Common myeloid progenitor, CD34-positive (primary cell): ENCODE measurements around the gene RASA1.
A peak's percentile ranks its signal among the peaks of the same experiment; 100 is the strongest.

Experiments
- CTCF ChIA-PET: fragments of 350-600 bp; sonication (Branson Sonifier 250); formaldehyde crosslinking; loops from one replicate; lab custom pipeline; 2021; ENCODE audit warnings: antibody characterized with exemption; lab: Charles Lee
- POLR2A ChIA-PET: fragments of 350-600 bp; sonication (Branson Sonifier 250); formaldehyde crosslinking; loops from one replicate; lab custom pipeline; 2021; ENCODE audit warnings: antibody characterized with exemption; lab: Charles Lee
- DNase-seq, 3 donors: peaks; one replicate each; pipeline versions ENCODE4 v3.0.0 to v3.0.0-alpha.2; 2013
- H3K27ac ChIP-seq, 2 experiments: 1 replicate in 1 of 2; 2 replicates in 1 of 2; pipeline ENCODE4 v1.7.0; 2013; ENCODE audit warnings: inconsistent platforms in 2 of 2, low read length in 2 of 2, mild to moderate bottlenecking in 2 of 2, low read depth in 1 of 2, moderate library complexity in 1 of 2; ENCODE audit not compliant: severe bottlenecking in 2 of 2, insufficient read depth in 1 of 2, poor library complexity in 1 of 2
- H3K27me3 ChIP-seq, 5 experiments: replicated peaks in 2 of 5; 1 replicate in 3 of 5; 2 replicates in 2 of 5; pipeline versions ENCODE4 v1.6.1 to v1.7.0; 2013; ENCODE audit warnings: low read length in 4 of 5, mild to moderate bottlenecking in 2 of 5, moderate library complexity in 2 of 5, inconsistent platforms in 1 of 5; ENCODE audit not compliant: insufficient read depth in 5 of 5, control insufficient read depth in 4 of 5
- H3K36me3 ChIP-seq, 4 experiments: 1 replicate in 2 of 4; 2 replicates in 2 of 4; pipeline versions ENCODE4 v1.6.1 to v1.7.0; 2013; ENCODE audit warnings: low read length in 3 of 4, control low read depth in 1 of 4, mild to moderate bottlenecking in 1 of 4; ENCODE audit not compliant: control insufficient read depth in 4 of 4, insufficient read depth in 4 of 4
- H3K4me1 ChIP-seq, 4 experiments: 1 replicate in 3 of 4; 2 replicates in 1 of 4; pipeline versions ENCODE4 v1.6.1 to v1.7.1; 2013; ENCODE audit warnings: low read length in 3 of 4, mild to moderate bottlenecking in 3 of 4, control low read depth in 1 of 4, inconsistent platforms in 1 of 4, moderate library complexity in 1 of 4; ENCODE audit not compliant: control insufficient read depth in 4 of 4, insufficient read depth in 4 of 4; ENCODE audit errors: control extremely low read depth in 1 of 4
- H3K4me3 ChIP-seq, 7 experiments: 1 replicate in 4 of 7; 2 replicates in 3 of 7; pipeline versions ENCODE4 v1.5.1 to v1.7.0; 2013; ENCODE audit warnings: mild to moderate bottlenecking in 7 of 7, low read length in 6 of 7, moderate library complexity in 6 of 7, inconsistent platforms in 2 of 7, low read depth in 2 of 7, control low read depth in 1 of 7; ENCODE audit not compliant: insufficient read depth in 4 of 7, control insufficient read depth in 1 of 7; ENCODE audit errors: extremely low read depth in 1 of 7
- H3K9me3 ChIP-seq, 5 experiments: 1 replicate in 4 of 5; 2 replicates in 1 of 5; pipeline versions ENCODE4 v1.6.1 to v1.7.1; 2013; ENCODE audit warnings: low read length in 4 of 5, mild to moderate bottlenecking in 2 of 5, inconsistent platforms in 1 of 5, low read depth in 1 of 5, moderate library complexity in 1 of 5; ENCODE audit not compliant: control insufficient read depth in 4 of 5, insufficient read depth in 2 of 5; ENCODE audit errors: control extremely low read depth in 1 of 5
- WGBS: methylation state at CpG from one replicate; pipeline ENCODE4 v1.1.5; 2013; ENCODE audit not compliant: insufficient coverage; 5-methylcytosine and 5-hydroxymethylcytosine counted together

Gene RASA1

GRCh38 chr5:87313216-87313615 lies 45.5 kb downstream of the RASA1 start:
- peaks cover 0 to 10% (median 0%) of the 10 kb centered on the region in 4 experiments for H3K4me1 ChIP-seq
- ChIA-PET CTCF (no interaction called here), POLR2A (no interaction called here)
- H3K4me3 ChIP-seq, result peak overlapping the region in 1 of 7 experiments; percentile 62
- peak in 2 of 3 donors; percentile 55 to 68 for DNase-seq
- H3K9me3 ChIP-seq, result peaks cover 0 to 2% (median 0%) of the 10 kb centered on the region in 5 experiments
- no peaks in the 10 kb centered on the region for H3K27me3 ChIP-seq
- no peaks in the 10 kb centered on the region for H3K36me3 ChIP-seq
- H3K27ac ChIP-seq, result no peak overlapping the region
- WGBS, result 6% methylated on average over 3 of the region's 3 CpGs

GRCh38 chr5:87319469-87319868 lies 51.8 kb downstream of the RASA1 start:
- Histone ChIP-seq H3K27ac (no peak overlapping the region), H3K36me3 (peaks cover 0 to 6% (median 2%) of the 10 kb centered on the region in 4 experiments), H3K4me1 (no peaks in the 10 kb centered on the region), H3K27me3 (no peaks in the 10 kb centered on the region), H3K4me3 (no peak overlapping the region), H3K9me3 (peaks cover 0 to 16% (median 9%) of the 10 kb centered on the region in 5 experiments)
- ChIA-PET CTCF (no interaction called here), POLR2A (no interaction called here)
- no peak for DNase-seq
- 90% methylated on average over 2 of the region's 2 CpGs for WGBS

- H3K9me3 ChIP-seq, result peaks cover 0 to 16% (median 9%) of the 10 kb centered on the region in 5 experiments
- no peaks in the 10 kb centered on the region for H3K27me3 ChIP-seq
- 100% methylated on average over 1 of the region's 1 CpG for WGBS
- H3K4me3 ChIP-seq, result no peak overlapping the region
- ChIA-PET CTCF (interaction anchor here (1.3 kb wide), 1 partner anchor 14 kb away, joined by 5 read pairs; no protein-coding TSS in a partner anchor), POLR2A (no interaction called here)
- no peak for DNase-seq
- peaks cover 0 to 6% (median 2%) of the 10 kb centered on the region in 4 experiments for H3K36me3 ChIP-seq
- no peaks in the 10 kb centered on the region for H3K4me1 ChIP-seq
- no peak overlapping the region for H3K27ac ChIP-seq
Observed at GRCh38 chr5:87321605-87322004, 53.9 kb downstream of the RASA1 start.

GRCh38 chr5:87322381-87322780 lies 54.7 kb downstream of the RASA1 start:
- Histone ChIP-seq H3K4me1 (no peaks in the 10 kb centered on the region), H3K27me3 (no peaks in the 10 kb centered on the region), H3K9me3 (peaks cover 0 to 16% (median 9%) of the 10 kb centered on the region in 5 experiments), H3K36me3 (peaks cover 0 to 6% (median 2%) of the 10 kb centered on the region in 4 experiments), H3K4me3 (no peak overlapping the region), H3K27ac (no peak overlapping the region)
- ChIA-PET POLR2A (no interaction called here), CTCF (interaction anchor here (1.1 kb wide), 1 partner anchor 9 kb away, joined by 3 read pairs; no protein-coding TSS in a partner anchor)
- WGBS, result 100% methylated on average over 2 of the region's 3 CpGs
- DNase-seq, result no peak

- H3K9me3 ChIP-seq, result no peaks in the 10 kb centered on the region
- ChIA-PET CTCF (no interaction called here), POLR2A (no interaction called here)
- peaks cover 0 to 3% (median under 1%) of the 10 kb centered on the region in 4 experiments for H3K36me3 ChIP-seq
- H3K27ac ChIP-seq, result no peak overlapping the region
- H3K4me1 ChIP-seq, result no peaks in the 10 kb centered on the region
- no peak for DNase-seq
- no peaks in the 10 kb centered on the region for H3K27me3 ChIP-seq
- H3K4me3 ChIP-seq, result no peak overlapping the region
- WGBS, result no CpG with 5 or more reads among the region's 2 CpGs
Observed at GRCh38 chr5:87327998-87328397, 60.3 kb downstream of the RASA1 start.

- ChIA-PET CTCF (no interaction called here), POLR2A (no interaction called here)
- Histone ChIP-seq H3K36me3 (peaks cover 0 to 9% (median 5%) of the 10 kb centered on the region in 4 experiments), H3K27ac (no peak overlapping the region), H3K9me3 (no peaks in the 10 kb centered on the region), H3K4me3 (no peak overlapping the region), H3K4me1 (no peaks in the 10 kb centered on the region), H3K27me3 (no peaks in the 10 kb centered on the region)
- 95% methylated on average over 2 of the region's 6 CpGs for WGBS
- DNase-seq, result no peak
Observed at GRCh38 chr5:87329114-87329513, 61.4 kb downstream of the RASA1 start.

- Histone ChIP-seq H3K27ac (no peak overlapping the region), H3K36me3 (peaks cover 8 to 24% (median 13%) of the 10 kb centered on the region in 4 experiments)
- POLR2A ChIA-PET, result no interaction called here
Observed at GRCh38 chr5:87339986-87340385, 72.3 kb downstream of the RASA1 start.

More at GRCh38 chr5:87339986-87340385, 72.3 kb downstream of the RASA1 start:
- CTCF ChIA-PET, result no interaction called here
- no peak for DNase-seq
- Histone ChIP-seq H3K4me3 (no peak overlapping the region), H3K4me1 (peaks cover 2 to 14% (median 7%) of the 10 kb centered on the region in 4 experiments), H3K27me3 (no peaks in the 10 kb centered on the region), H3K9me3 (no peaks in the 10 kb centered on the region)
